Mesodermal cell (in vitro differentiated cells): ENCODE results near the gene VPS35L.

Experiments
- H3K27ac ChIP-seq: 2 replicates; pipeline ENCODE4 v1.7.0; 2013; ENCODE audit warnings: mild to moderate bottlenecking, low read depth, low read length, moderate library complexity; ENCODE audit not compliant: severe bottlenecking
- H3K36me3 ChIP-seq: 2 replicates; pipeline ENCODE4 v1.7.1; 2013; ENCODE audit warnings: mild to moderate bottlenecking, low read length, moderate library complexity; ENCODE audit not compliant: control insufficient read depth, insufficient read depth
- H3K4me1 ChIP-seq: one replicate; pipeline ENCODE4 v1.7.1; 2013; ENCODE audit warnings: mild to moderate bottlenecking, low read length; ENCODE audit not compliant: insufficient read depth, control insufficient read depth, poor library complexity, severe bottlenecking
- H3K4me3 ChIP-seq: 2 replicates; pipeline ENCODE4 v1.7.0; 2013; ENCODE audit warnings: low read length, control low read depth, mild to moderate bottlenecking; ENCODE audit not compliant: insufficient read depth, poor library complexity, severe bottlenecking; ENCODE audit errors: extremely low read depth
- H3K9me3 ChIP-seq: 2 replicates; pipeline ENCODE4 v1.7.1; 2013; ENCODE audit warnings: mild to moderate bottlenecking, low read length, moderate library complexity; ENCODE audit not compliant: control insufficient read depth
- WGBS, 2 experiments: methylation state at CpG; one replicate each; pipeline ENCODE4 v1.1.5; 2013; ENCODE audit warnings: missing lambda C conversion rate in 2 of 2; ENCODE audit not compliant: insufficient coverage in 2 of 2; 5-methylcytosine and 5-hydroxymethylcytosine counted together

VPS35L gene

DNA sequence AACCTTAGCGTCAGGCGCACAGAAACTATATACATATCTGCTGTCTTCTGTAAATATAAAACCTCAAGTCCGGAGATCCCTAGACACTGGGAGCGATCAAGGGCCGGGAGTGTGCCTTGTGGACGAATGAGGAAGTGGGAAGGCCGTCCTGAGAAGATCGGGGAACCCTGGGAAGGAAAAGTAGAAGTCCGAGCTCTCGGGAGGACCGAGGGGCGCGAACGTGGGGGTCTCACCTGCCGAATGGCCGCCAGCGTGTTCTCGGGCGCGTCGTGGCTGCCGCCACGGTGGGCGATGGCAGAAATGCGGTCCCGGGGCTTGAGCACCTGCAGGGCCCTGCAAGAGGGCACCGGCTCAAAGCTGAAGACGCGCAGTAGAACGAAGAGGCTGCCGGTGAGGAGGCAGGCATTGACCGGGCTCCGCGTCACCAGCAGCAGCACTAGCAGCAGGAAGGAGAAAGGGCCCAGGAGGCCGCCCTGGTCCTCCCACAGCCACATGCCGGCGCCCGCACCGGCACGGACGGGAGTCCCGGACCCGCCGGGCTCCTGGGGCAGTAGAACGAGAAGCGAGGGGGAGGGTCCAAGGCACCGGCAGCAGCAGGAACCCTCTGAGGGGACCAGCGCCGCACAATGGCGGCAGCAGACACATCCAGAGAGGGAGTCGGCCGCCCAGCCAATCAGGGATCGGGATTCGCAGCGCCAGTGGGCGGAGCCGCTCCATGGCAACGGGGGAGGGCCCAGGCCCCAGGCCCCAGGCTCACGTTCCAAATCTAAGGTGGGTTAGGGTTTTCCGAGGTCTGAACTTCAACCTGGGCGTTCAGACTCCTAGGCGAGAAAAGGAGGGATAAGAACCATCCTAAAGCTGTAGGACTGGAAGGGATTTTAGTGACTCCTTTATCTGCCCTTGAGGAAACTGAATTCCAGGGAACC, 33.8 kb upstream of the VPS35L start, which contains the start of gene GDE1:
Gene GDE1, minus strand, starts transcription at position 628 of the 926 bp plus-strand sequence. Its CDS starts 134 bp downstream, at position 494.
- Histone ChIP-seq H3K27ac (peak within 1 kb of the TSS; percentile 62), H3K36me3 (peaks cover 16% of the 10 kb centered on the region)
- 0% methylated on average over 52 to 57 of the region's 62 CpGs for WGBS, 2 experiments

DNA sequence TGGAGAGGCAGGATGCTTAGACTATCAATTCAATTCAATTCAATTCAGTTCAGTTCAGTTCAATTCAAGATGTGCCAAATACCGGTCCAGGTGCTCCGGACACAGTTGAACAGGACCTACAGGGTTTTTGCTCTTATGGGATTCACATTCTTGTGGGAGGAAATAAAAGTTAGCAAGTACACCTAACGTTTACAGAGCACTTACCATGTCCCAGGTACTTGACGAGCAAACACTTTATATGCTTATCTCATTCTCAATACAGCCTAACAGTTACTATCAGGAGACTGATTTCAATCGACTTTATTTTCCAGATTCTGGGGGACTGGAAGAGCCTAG, 33.1 kb upstream of the VPS35L start:
- no peak overlapping the region for H3K27ac ChIP-seq

More for the DNA sequence above, 33.8 kb upstream of the VPS35L start, which contains the start of gene GDE1:
- peak within 1 kb of the TSS; percentile 81 for H3K4me3 ChIP-seq
- peaks cover 10% of the 10 kb centered on the region for H3K4me1 ChIP-seq
- no peaks in the 10 kb centered on the region for H3K9me3 ChIP-seq

DNA sequence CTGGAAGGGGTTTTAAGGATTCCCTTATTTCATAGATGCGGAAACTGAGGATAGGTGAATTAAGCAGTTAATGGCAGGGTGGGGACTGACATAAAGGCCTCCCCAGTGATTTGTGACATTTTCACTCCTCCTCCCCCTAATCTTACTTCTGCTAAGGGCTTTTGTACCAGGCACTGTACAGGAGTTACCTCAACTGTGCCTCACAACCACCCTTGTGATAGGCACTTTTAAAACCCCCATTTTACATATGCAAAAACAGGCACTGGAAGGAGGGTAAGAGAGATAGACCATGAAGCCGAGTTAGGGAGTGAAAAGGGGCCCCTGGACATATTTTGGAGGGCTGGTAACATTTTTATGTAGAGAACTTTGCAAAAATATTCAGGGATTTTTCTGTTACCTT, 32.7 kb upstream of the VPS35L start:
- H3K36me3 ChIP-seq: peaks cover 9% of the 10 kb centered on the region
- H3K4me3 ChIP-seq: no peak overlapping the region
- no peak overlapping the region for H3K27ac ChIP-seq
- no peaks in the 10 kb centered on the region for H3K9me3 ChIP-seq
- whole genome bisulfite sequencing, 2 experiments: 89% methylated on average over 1 of the region's 2 CpGs; no CpG with 5 or more reads in 1 of the 2 experiments
- H3K4me1 ChIP-seq: peaks cover 10% of the 10 kb centered on the region

More for the DNA sequence above, 33.1 kb upstream of the VPS35L start:
- H3K36me3 ChIP-seq: peaks cover 11% of the 10 kb centered on the region
- H3K9me3 ChIP-seq: no peaks in the 10 kb centered on the region
- peaks cover 10% of the 10 kb centered on the region for H3K4me1 ChIP-seq
- 44 to 53% methylated on average over 2 to 5 of the region's 5 CpGs for WGBS, 2 experiments
- H3K4me3 ChIP-seq: no peak overlapping the region

DNA sequence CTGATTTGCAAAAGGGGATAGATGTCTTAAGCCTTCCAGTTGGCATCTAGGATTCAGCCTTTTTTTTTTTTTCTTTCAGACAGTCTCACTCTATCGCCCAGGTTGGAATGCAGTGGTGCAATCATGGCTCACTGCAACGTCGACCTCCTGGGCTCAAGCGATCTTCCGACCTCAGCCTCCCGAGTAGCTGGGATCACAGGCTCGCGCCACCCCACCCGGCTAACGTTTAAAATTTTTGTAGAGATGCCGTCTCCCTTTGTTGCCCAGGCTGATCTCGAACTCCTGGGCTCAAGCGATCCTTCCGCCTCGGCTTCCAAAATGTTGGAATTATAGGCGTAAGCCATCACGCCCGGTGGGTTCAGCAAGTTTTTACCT, 32.3 kb upstream of the VPS35L start:
- Histone ChIP-seq H3K9me3 (no peaks in the 10 kb centered on the region), H3K36me3 (peaks cover 9% of the 10 kb centered on the region), H3K4me1 (peaks cover 10% of the 10 kb centered on the region), H3K4me3 (no peak overlapping the region), H3K27ac (no peak overlapping the region)
- WGBS, 2 experiments: 82 to 88% methylated on average over 13 to 16 of the region's 18 CpGs

DNA sequence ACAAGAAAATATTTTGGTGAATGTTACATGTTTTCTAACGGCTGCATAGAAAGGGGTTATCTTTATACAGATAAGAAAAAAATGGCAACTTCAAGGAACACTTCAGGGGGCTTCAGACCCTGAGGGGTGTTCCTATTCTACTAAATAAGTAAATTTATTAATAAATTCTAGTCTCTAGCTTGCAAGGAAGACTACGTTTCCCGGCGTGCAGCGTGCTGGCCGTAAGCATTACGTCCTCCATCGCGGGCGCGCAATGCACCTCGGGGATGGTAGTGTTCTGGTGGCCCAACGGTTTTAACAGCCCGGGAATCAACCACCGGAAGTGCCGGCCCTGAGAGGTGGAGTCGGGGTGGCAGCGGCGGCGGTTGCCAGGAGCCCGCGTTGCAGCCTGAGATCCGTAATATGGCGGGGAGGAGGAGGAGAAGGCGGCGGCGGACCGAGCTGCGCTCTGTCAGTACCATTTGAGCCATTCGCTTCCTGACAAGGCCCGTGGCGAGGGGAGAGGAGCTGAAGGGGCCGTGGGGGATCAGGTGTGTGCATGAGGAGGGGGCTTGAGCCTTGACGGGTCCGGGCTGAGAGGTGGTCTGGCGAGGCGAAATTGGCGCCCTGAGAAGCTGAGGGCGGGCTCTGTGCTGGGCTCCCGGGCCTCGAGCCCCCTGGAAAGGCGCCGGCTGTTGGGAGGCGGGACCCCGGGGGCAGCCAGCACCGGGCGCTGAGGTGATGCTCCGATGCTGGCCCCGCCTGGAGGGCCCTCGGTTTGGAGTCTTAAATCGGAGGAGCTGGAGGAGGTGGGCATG, 31.7 kb upstream of the VPS35L start, which contains the start of gene CCP110:
Gene CCP110, plus strand, starts transcription at position 384 of the 797 bp plus-strand sequence. CDS start 3,940 bp downstream, outside the sequence.
- Histone ChIP-seq H3K9me3 (no peaks in the 10 kb centered on the region), H3K27ac (peak within 1 kb of the TSS; percentile 33), H3K36me3 (peaks cover 8% of the 10 kb centered on the region), H3K4me3 (peak within 1 kb of the TSS; percentile 92), H3K4me1 (peaks cover 10% of the 10 kb centered on the region)
- WGBS, 2 experiments: 0% methylated on average over 23 to 39 of the region's 51 CpGs

DNA sequence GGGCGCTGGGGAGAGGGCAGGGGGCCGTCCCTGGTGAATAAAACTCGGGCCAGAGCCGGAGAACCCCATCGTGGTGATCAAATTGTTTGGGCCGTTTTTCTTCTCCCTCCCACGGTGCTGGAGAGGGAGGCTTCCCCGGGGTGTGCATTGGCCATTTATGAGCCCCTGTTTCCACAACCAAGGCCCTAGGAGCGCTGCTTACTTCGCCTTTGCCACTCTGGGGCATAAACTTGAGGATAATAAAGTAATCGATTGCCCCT, 31.2 kb upstream of the VPS35L start:
- H3K4me3 ChIP-seq: peak overlapping the region; percentile 92
- no peaks in the 10 kb centered on the region for H3K9me3 ChIP-seq
- H3K27ac ChIP-seq: peak overlapping the region; percentile 33
- 0 to 1% methylated on average over 6 to 10 of the region's 11 CpGs for WGBS, 2 experiments
- peaks cover 3% of the 10 kb centered on the region for H3K36me3 ChIP-seq
- H3K4me1 ChIP-seq: peaks cover 10% of the 10 kb centered on the region

DNA sequence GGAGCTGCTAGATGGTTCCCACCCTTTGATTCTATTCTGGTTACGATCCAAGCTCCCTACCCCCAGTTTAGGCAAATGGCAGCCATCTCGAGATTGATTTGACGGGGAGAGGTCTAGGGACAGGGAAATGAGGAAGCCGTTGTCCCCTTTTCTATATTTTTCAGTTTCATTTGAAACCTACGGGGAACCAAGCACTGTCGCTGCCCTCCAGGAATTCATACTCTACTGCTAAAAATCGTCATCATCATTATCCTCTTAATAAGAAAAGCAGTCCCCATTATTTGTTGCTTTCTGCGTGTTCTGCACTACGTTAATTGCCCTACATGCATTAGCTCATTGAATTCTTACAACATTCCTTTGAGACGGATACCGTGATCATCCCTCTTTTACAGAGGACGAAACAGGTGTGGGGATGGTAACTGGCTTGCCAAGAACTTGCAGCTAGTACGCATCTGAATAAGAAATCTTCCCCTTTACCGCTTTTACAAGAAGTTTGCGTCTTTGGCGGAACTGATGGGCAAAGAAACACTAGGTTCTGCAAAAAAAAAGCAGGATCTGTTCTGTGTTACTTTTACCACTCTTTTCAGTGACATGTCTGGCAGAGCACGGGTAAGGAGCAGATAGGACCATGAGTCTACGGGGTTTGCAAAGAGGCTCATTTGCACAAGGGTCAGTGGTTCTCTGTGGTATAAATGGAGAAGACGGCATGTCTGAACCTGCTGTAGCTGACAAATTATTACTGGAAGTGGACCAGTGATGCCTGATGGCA, 30.7 kb upstream of the VPS35L start:
- H3K4me3 ChIP-seq: peak overlapping the region; percentile 92
- H3K36me3 ChIP-seq: peaks cover 4% of the 10 kb centered on the region
- WGBS, 2 experiments: 10 to 12% methylated on average over 13 of the region's 19 CpGs
- H3K4me1 ChIP-seq: peaks cover 10% of the 10 kb centered on the region
- H3K9me3 ChIP-seq: no peaks in the 10 kb centered on the region
- peak overlapping the region; percentile 33 for H3K27ac ChIP-seq

DNA sequence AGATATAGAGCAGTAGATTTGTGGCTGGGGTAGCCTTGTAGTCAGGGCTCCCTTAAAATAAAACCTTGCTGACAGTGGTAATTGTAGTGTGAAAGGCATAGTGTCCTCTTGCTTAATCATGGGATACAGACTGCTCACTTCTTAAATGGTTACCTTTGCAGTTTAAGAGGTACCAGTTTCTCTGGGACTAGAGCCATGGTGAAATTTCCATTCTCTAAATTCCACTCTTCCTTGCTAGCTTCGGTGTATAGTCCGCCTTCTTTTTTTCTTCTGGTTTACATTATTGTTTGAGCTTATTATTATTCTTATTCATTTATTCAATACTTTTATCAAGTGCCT, 30.1 kb upstream of the VPS35L start:
- peaks cover 8% of the 10 kb centered on the region for H3K36me3 ChIP-seq
- peak overlapping the region; percentile 92 for H3K4me3 ChIP-seq
- H3K9me3 ChIP-seq: no peaks in the 10 kb centered on the region
- H3K4me1 ChIP-seq: peaks cover 9% of the 10 kb centered on the region
- H3K27ac ChIP-seq: no peak overlapping the region
- WGBS, 2 experiments: no CpG with 5 or more reads among the region's 2 CpGs

DNA sequence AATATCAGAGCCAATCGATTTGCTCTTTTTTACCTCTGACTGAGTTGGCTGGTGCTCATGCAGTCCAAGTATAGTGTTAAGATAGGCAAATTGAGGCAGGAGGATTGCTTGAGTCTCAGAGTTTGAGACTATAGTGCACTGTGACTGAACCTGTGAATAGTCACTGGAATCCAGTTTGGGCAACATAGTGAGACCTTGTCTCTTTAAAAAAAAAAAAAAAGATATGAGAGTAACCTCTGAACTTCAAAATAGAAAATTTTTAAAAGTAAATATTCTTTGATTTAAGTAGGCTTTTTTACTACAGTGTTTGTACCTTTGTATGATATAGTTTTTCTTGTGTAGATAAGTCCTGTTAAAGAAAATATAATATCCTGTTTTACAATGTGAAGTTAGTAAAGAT, 28.3 kb upstream of the VPS35L start:
- no peak overlapping the region for H3K4me3 ChIP-seq
- H3K36me3 ChIP-seq: peaks cover 12% of the 10 kb centered on the region
- H3K27ac ChIP-seq: no peak overlapping the region
- H3K9me3 ChIP-seq: no peaks in the 10 kb centered on the region
- 100% methylated on average over 1 of the region's 1 CpG; no CpG with 5 or more reads in 1 of the 2 experiments for WGBS, 2 experiments
- peaks cover 5% of the 10 kb centered on the region for H3K4me1 ChIP-seq

DNA sequence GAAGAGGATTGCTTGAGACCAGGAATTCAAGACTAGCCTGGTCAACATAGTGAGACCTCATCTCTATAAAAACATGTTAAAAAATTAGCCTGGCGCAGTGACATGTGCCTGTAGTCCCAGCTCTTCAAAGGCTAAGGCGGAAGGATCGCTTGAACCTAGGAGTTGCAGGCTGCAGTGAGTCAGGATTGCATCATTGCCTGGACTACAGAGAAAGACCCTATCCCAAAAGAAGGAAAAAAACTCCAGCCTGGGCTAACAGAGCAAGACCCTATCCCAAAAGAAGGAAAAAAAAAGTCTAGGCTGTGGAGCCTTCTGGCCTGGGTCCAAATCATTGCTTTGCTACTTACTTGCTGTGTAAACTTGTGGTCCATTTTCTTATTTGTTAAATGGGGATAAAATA, 26.8 kb upstream of the VPS35L start:
- Histone ChIP-seq H3K4me3 (no peak overlapping the region), H3K9me3 (no peaks in the 10 kb centered on the region), H3K36me3 (peaks cover 12% of the 10 kb centered on the region), H3K4me1 (peaks cover 5% of the 10 kb centered on the region), H3K27ac (no peak overlapping the region)
- WGBS, 2 experiments: 83 to 100% methylated on average over 2 to 3 of the region's 3 CpGs
